Measurements from ENCODE around the gene ENC1. TPM values are rescaled to one million over a fixed set of nuclear protein-coding genes. Genes with fewer than 3 reads are reported as not detected.

ENC1 gene
- total RNA-seq, 1 experiment from 2014 or later = 30.0 TPM

GRCh38 chr5:74617202-74617601 lies 23.3 kb downstream of the ENC1 start:
- no peak for ATAC-seq
- ChIA-PET RAD21 (ENCODE audit: low non-redundant PET in 1 of 2, low total read pairs in 2 of 2, uncharacterized antibody in 2 of 2, unreplicated experiment in 2 of 2) (no interaction called here), POLR2A (no interaction called here), CTCF (no interaction called here)
- TF ChIP-seq EZH2phosphoT487 (IDR thresholded peaks at IDR 0.05; ENCODE audit: borderline replicate concordance) (no peak), SIN3A (IDR thresholded peaks at IDR 0.05; ENCODE audit: low read depth) (no peak), MAX (IDR thresholded peaks at IDR 0.05) (no peak), CTCF (IDR thresholded peaks at IDR 0.05 in 2 of 3, conservative IDR thresholded peaks at IDR 0.05 in 1 of 3; ENCODE audit: borderline replicate concordance in 1 of 3, insufficient read depth in 1 of 3, low read depth in 2 of 3, low read length in 2 of 3) (no peak), ELF1 (IDR thresholded peaks at IDR 0.05; ENCODE audit: borderline replicate concordance, low read depth) (no peak), ZFX (IDR thresholded peaks at IDR 0.05) (no peak), SRF (IDR thresholded peaks at IDR 0.05; ENCODE audit: low read depth) (no peak), ATF3 (IDR thresholded peaks at IDR 0.05) (no peak), CBX3 (IDR thresholded peaks at IDR 0.05; ENCODE audit: low read depth) (no peak), ZNF274 (IDR thresholded peaks at IDR 0.05; ENCODE audit: low read depth, low read length) (no peak), RAD21 (IDR thresholded peaks at IDR 0.05; ENCODE audit: low read depth) (no peak), ZBTB33 (IDR thresholded peaks at IDR 0.05; ENCODE audit: extremely low read depth, insufficient replicate concordance, low read length) (no peak), REST (IDR thresholded peaks at IDR 0.05; ENCODE audit: low read depth) (no peak), TCF7L2 (IDR thresholded peaks at IDR 0.05; ENCODE audit: borderline replicate concordance, extremely low read depth, insufficient read depth, insufficient read length) (no peak), SP1 (IDR thresholded peaks at IDR 0.05; ENCODE audit: low read depth) (no peak), FOSL1 (IDR thresholded peaks at IDR 0.05; ENCODE audit: low read depth) (no peak)
- no peaks in the 10 kb centered on the region for H3K79me2 ChIP-seq (ENCODE audit: insufficient read depth, low read length)
- H4K20me1 ChIP-seq (ENCODE audit: insufficient read depth) = no peaks in the 10 kb centered on the region
- no peak for DNase-seq (ENCODE audit: low read depth, low spot score)
- intact Hi-C loops (cut with micrococcal nuclease) = no loop called here
- H3K9me3 ChIP-seq (ENCODE audit: control insufficient read depth in 1 of 2, insufficient read depth in 1 of 2, low read depth in 1 of 2, low read length in 2 of 2) = no peaks in the 10 kb centered on the region
- no TSS peak for BruUV-seq (replicated peaks)
- no peaks in the 10 kb centered on the region for H3K36me3 ChIP-seq (ENCODE audit: control insufficient read depth in 1 of 2, insufficient read depth in 2 of 2, low read length in 2 of 2)
- H3K4me1 ChIP-seq (ENCODE audit: control insufficient read depth in 1 of 2, insufficient read depth in 2 of 2, low read length in 2 of 2) = peaks cover 0 to 4% of the 10 kb centered on the region in 2 experiments; a peak in 2 of 4 replicates
- no peak overlapping the region for H2AFZ ChIP-seq (ENCODE audit: low read depth, low read length, poor library complexity, severe bottlenecking)
- no peak overlapping the region for H3K4me2 ChIP-seq (ENCODE audit: low read length)
- H3K9me2 ChIP-seq (ENCODE audit: insufficient read depth) = no peaks in the 10 kb centered on the region
- no peak overlapping the region for H3K27ac ChIP-seq (ENCODE audit: low read depth, low read length)
- H3K4me3 ChIP-seq (replicated peaks in 1 of 2; ENCODE audit: low read depth in 1 of 2, low read length in 2 of 2) = no peak overlapping the region
- H3K9ac ChIP-seq (ENCODE audit: low read length) = no peak overlapping the region
- H3K27me3 ChIP-seq (ENCODE audit: insufficient read depth, low read length) = no peaks in the 10 kb centered on the region

All from HCT116 (cell line).